DOHH2 (cell line): Measurements from ENCODE around the gene CAPN10.

Source experiments
- CTCF ChIP-seq: fragments of 200-600 bp; sonication (generic); IDR thresholded peaks from one replicate; pipeline ENCODE4 v1.5.1; 2014; ENCODE audit warnings: antibody characterized with exemption, mild to moderate bottlenecking, low read depth, low read length; ENCODE audit not compliant: poor library complexity, severe bottlenecking
- EZH2phosphoT487 ChIP-seq: fragments of 200-600 bp; sonication (generic); IDR thresholded peaks from 2 replicates; pipeline ENCODE4 v1.6.1; 2017; ENCODE audit warnings: borderline replicate concordance, mild to moderate bottlenecking, antibody characterized with exemption, low read length, moderate library complexity, mixed read lengths

GRCh38 chr2:240591784-240592183, 5.2 kb downstream of the CAPN10 start:
- no peak for TF ChIP-seq CTCF
- TF ChIP-seq EZH2phosphoT487: no peak
